Chondrocyte (in vitro differentiated cells): ENCODE results near the gene MYOT. TPM values are rescaled to one million over a fixed set of nuclear protein-coding genes. Genes with fewer than 3 reads are reported as not detected.

Source experiments
- DNase-seq: peaks from one replicate; pipeline ENCODE4 v3.0.0; 2021; ENCODE audit warnings: mixed read lengths, low spot score
- H3K27ac Mint-ChIP-seq: one replicate; pipeline ENCODE4 v1.8.0; 2021; ENCODE audit warnings: mild to moderate bottlenecking, moderate library complexity, mixed read lengths; ENCODE audit not compliant: unreplicated experiment
- H3K27me3 Mint-ChIP-seq: 2 replicates; pipeline ENCODE4 v1.8.0; 2021; ENCODE audit warnings: low read depth, mixed read lengths
- H3K36me3 Mint-ChIP-seq: 2 replicates; pipeline ENCODE4 v1.8.0; 2021; ENCODE audit warnings: low read depth, mixed read lengths
- H3K4me1 Mint-ChIP-seq: 2 replicates; pipeline ENCODE4 v1.8.0; 2021; ENCODE audit warnings: low read depth, mild to moderate bottlenecking, mixed read lengths
- H3K4me3 Mint-ChIP-seq: one replicate; pipeline ENCODE4 v1.8.0; 2021; ENCODE audit warnings: mild to moderate bottlenecking, moderate library complexity, mixed read lengths; ENCODE audit not compliant: unreplicated experiment
- H3K9me3 Mint-ChIP-seq: 2 replicates; pipeline ENCODE4 v1.8.0; 2021; ENCODE audit warnings: low read depth, mixed read lengths
- CTCF ChIP-seq: fragments of 200-600 bp; sonication (generic); IDR thresholded peaks from 2 replicates; pipeline ENCODE4 v1.5.0; 2021; ENCODE audit warnings: antibody characterized with exemption, mild to moderate bottlenecking, moderate library complexity
- long read RNA-seq: library from polyadenylated mRNA; stranded (forward); transcript quantifications from one replicate; pipeline ENCODE4 v2.0.0, GENCODE V29; 2021
- total RNA-seq: library from RNA; stranded (reverse); gene quantifications from 3 replicates; pipeline ENCODE4 v1.2.1, GENCODE V29; 2021

Gene MYOT
- total RNA-seq, result not detected in 3 replicates
- long read RNA-seq, result 0 reads

GRCh38 chr5:137867664-137868063 is at the start of gene MYOT:
Gene MYOT, plus strand, starts transcription at chr5:137867860. Its CDS starts 2,792 bp downstream, at chr5:137870652.
- Mint-ChIP-seq H3K9me3 (no peaks in the 10 kb centered on the region), H3K27me3 (peaks cover 27% of the 10 kb centered on the region), H3K36me3 (peaks cover 3% of the 10 kb centered on the region), H3K4me1 (no peaks in the 10 kb centered on the region), H3K4me3 (no peak within 1 kb of the TSS), H3K27ac (no peak within 1 kb of the TSS)
- no peak for DNase-seq
- TF ChIP-seq CTCF, result no peak

- TF ChIP-seq CTCF, result no peak
- no peaks in the 10 kb centered on the region for H3K4me1 Mint-ChIP-seq
- no peak overlapping the region for H3K4me3 Mint-ChIP-seq
- no peaks in the 10 kb centered on the region for H3K9me3 Mint-ChIP-seq
- no peak overlapping the region for H3K27ac Mint-ChIP-seq
- no peaks in the 10 kb centered on the region for H3K36me3 Mint-ChIP-seq
- H3K27me3 Mint-ChIP-seq, result peaks cover 6% of the 10 kb centered on the region
- DNase-seq, result no peak
These were observed 47.9 kb upstream of the MYOT start for GRCh38 chr5:137819766-137820165.

GRCh38 chr5:137822158-137822764 is 45.4 kb upstream of the MYOT start:
- peak; percentile 76 for TF ChIP-seq CTCF
- H3K4me1 Mint-ChIP-seq, result peaks cover 6% of the 10 kb centered on the region
- no peak overlapping the region for H3K27ac Mint-ChIP-seq
- H3K27me3 Mint-ChIP-seq, result peaks cover 5% of the 10 kb centered on the region
- H3K36me3 Mint-ChIP-seq, result peaks cover 6% of the 10 kb centered on the region
- DNase-seq, result no peak
- H3K9me3 Mint-ChIP-seq, result peaks cover 11% of the 10 kb centered on the region
- no peak overlapping the region for H3K4me3 Mint-ChIP-seq

GRCh38 chr5:137822984-137823383 is 44.7 kb upstream of the MYOT start:
- DNase-seq, result no peak
- H3K27me3 Mint-ChIP-seq, result peaks cover 5% of the 10 kb centered on the region
- no peak for TF ChIP-seq CTCF
- no peak overlapping the region for H3K4me3 Mint-ChIP-seq
- H3K27ac Mint-ChIP-seq, result no peak overlapping the region
- peaks cover 6% of the 10 kb centered on the region for H3K4me1 Mint-ChIP-seq
- H3K9me3 Mint-ChIP-seq, result peaks cover 11% of the 10 kb centered on the region
- H3K36me3 Mint-ChIP-seq, result peaks cover 6% of the 10 kb centered on the region

- H3K27me3 Mint-ChIP-seq, result no peaks in the 10 kb centered on the region
- H3K36me3 Mint-ChIP-seq, result peaks cover 6% of the 10 kb centered on the region
- peaks cover 11% of the 10 kb centered on the region for H3K9me3 Mint-ChIP-seq
- TF ChIP-seq CTCF, result no peak
- no peak for DNase-seq
- H3K4me1 Mint-ChIP-seq, result peaks cover 6% of the 10 kb centered on the region
- no peak overlapping the region for H3K27ac Mint-ChIP-seq
- H3K4me3 Mint-ChIP-seq, result no peak overlapping the region
These were observed 42.5 kb upstream of the MYOT start for GRCh38 chr5:137825165-137825564.
